ENCODE data around the gene SLC47A2.

The SLC47A2 gene

DNA sequence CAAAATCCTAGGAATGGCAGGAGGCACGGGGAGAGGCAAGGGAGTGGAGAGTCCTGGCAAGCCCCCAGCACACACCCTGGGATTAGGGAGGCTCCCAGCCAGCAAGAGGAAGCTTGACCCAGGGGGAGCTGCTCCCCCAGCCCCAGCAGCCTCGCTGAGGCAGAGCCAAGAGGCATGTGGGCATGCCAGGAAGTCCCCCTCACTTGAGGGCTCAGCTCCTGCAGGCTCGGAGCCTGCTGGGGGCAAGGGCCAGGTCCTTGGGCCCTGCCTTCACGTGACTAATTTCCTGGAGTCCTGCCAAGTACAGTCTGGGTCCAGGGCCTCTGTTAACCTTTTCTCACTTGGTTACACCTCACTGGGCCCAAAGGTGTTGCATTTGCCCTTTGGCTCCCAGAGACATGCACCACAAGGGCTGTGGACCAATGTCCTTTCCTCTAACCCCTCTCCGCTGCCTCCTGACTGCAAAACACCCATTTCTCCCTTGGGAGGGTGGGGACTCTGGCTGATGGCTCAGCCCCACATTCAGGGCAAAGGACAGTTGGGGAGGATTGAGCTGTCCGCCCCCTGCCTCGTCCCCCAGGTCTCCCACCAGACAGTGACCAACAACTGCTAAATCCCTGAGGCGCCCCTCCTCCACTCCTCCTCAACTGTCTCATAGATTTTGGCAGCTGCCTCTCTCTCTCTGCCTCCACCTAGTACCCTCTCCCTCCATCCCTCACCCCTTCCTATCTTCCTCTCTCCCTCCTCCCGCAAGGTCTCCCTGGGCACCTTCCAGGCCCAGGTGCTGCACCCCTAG, 4.4 kb upstream of the SLC47A2 start:
- Histone ChIP-seq H3K4me1 (ENCODE audit: control insufficient read depth, insufficient read depth, low read length) (peaks cover 25% of the 10 kb centered on the region), H3K36me3 (ENCODE audit: insufficient read depth, low read length) (no peaks in the 10 kb centered on the region), H3K9me3 (replicated peaks; ENCODE audit: low read length) (no peaks in the 10 kb centered on the region), H3K9ac (ENCODE audit: low read depth, low read length) (no peak overlapping the region), H3K4me2 (ENCODE audit: low read length) (no peak overlapping the region), H3K27me3 (ENCODE audit: control insufficient read depth, insufficient read depth, low read length) (peaks cover 15% of the 10 kb centered on the region), H3K4me3 (ENCODE audit: low read length) (no peak overlapping the region)

DNA sequence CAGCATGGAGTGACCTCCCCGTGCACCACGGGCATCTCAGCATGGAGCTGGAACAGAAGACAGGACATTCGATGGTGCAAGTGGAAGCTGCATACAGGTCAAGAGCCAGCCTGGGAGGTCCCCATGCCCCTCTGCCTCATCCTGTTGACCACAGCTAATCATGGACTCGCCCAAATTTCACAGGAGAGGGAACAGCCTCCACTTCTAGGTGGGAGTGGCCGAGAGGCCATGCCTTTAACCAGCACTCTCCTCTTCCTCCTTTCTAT, 3.8 kb upstream of the SLC47A2 start:
- Histone ChIP-seq H3K9ac (ENCODE audit: low read depth, low read length) (no peak overlapping the region), H3K9me3 (replicated peaks; ENCODE audit: low read length) (no peaks in the 10 kb centered on the region), H3K4me1 (ENCODE audit: control insufficient read depth, insufficient read depth, low read length) (peaks cover 23% of the 10 kb centered on the region), H3K27me3 (ENCODE audit: control insufficient read depth, insufficient read depth, low read length) (peaks cover 15% of the 10 kb centered on the region), H3K4me3 (ENCODE audit: low read length) (no peak overlapping the region), H3K4me2 (ENCODE audit: low read length) (no peak overlapping the region), H3K36me3 (ENCODE audit: insufficient read depth, low read length) (no peaks in the 10 kb centered on the region)

- H3K4me2 ChIP-seq (ENCODE audit: low read length): no peak overlapping the region
- H3K36me3 ChIP-seq (ENCODE audit: insufficient read depth, low read length): no peaks in the 10 kb centered on the region
- no peaks in the 10 kb centered on the region for H3K9me3 ChIP-seq (replicated peaks; ENCODE audit: low read length)
- peaks cover 17% of the 10 kb centered on the region for H3K4me1 ChIP-seq (ENCODE audit: control insufficient read depth, insufficient read depth, low read length)
- peaks cover 15% of the 10 kb centered on the region for H3K27me3 ChIP-seq (ENCODE audit: control insufficient read depth, insufficient read depth, low read length)
- H3K9ac ChIP-seq (ENCODE audit: low read depth, low read length): no peak overlapping the region
- no peak overlapping the region for H3K4me3 ChIP-seq (ENCODE audit: low read length)
Measured at GRCh38 chr17:19719355-19720209, 3.2 kb upstream of the SLC47A2 start.

DNA sequence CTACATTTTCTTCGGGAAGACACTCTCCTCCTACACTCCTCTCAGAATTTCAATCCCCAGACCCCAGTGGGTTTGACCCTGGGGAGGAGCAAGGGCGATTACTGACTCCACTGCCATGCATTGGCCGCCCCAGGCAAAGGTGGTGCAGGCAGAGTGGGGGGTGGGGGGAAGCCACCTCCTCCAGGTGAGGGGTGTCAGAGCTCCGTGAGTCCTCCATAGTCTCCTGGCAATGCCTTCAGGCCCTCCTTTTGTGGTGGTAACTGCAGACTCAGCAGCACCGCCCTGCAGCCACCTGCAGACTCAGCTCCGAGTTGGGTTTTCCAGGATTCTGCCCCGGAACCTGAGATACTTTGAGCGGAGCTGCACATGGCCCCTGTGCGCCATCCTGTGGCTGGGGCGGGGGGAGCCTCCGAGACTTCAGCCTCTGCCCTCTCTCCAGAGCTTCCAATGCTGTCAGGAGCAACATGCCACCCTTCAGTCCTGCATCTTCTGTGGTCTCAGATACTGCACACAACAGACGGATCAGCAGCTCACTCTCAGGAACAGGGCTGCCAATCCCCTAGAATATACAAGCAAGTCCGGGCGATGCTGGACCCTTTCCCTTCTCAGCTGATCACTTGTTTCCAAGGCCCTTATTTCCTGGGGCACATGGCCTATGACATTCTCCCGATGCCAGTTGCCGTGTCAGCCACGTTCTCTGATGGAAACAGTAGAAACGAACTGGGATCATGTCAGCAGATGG, 2.4 kb upstream of the SLC47A2 start:
- no peak overlapping the region for H3K9ac ChIP-seq (ENCODE audit: low read depth, low read length)
- no peaks in the 10 kb centered on the region for H3K9me3 ChIP-seq (replicated peaks; ENCODE audit: low read length)
- no peak overlapping the region for H3K4me2 ChIP-seq (ENCODE audit: low read length)
- H3K27me3 ChIP-seq (ENCODE audit: control insufficient read depth, insufficient read depth, low read length): peaks cover 15% of the 10 kb centered on the region
- H3K36me3 ChIP-seq (ENCODE audit: insufficient read depth, low read length): no peaks in the 10 kb centered on the region
- peaks cover 10% of the 10 kb centered on the region for H3K4me1 ChIP-seq (ENCODE audit: control insufficient read depth, insufficient read depth, low read length)
- H3K4me3 ChIP-seq (ENCODE audit: low read length): no peak overlapping the region

- Histone ChIP-seq H3K36me3 (ENCODE audit: insufficient read depth, low read length) (no peaks in the 10 kb centered on the region), H3K4me2 (ENCODE audit: low read length) (no peak overlapping the region), H3K27me3 (ENCODE audit: control insufficient read depth, insufficient read depth, low read length) (peaks cover 15% of the 10 kb centered on the region), H3K4me3 (ENCODE audit: low read length) (no peak overlapping the region), H3K9me3 (replicated peaks; ENCODE audit: low read length) (no peaks in the 10 kb centered on the region), H3K9ac (ENCODE audit: low read depth, low read length) (no peak overlapping the region), H3K4me1 (ENCODE audit: control insufficient read depth, insufficient read depth, low read length) (peaks cover 10% of the 10 kb centered on the region)
Measured at GRCh38 chr17:19718041-19718612, 1.7 kb upstream of the SLC47A2 start.

- Histone ChIP-seq H3K4me2 (ENCODE audit: low read length) (no peak overlapping the region), H3K4me1 (ENCODE audit: control insufficient read depth, insufficient read depth, low read length) (peaks cover 10% of the 10 kb centered on the region), H3K9me3 (replicated peaks; ENCODE audit: low read length) (no peaks in the 10 kb centered on the region), H3K36me3 (ENCODE audit: insufficient read depth, low read length) (no peaks in the 10 kb centered on the region), H3K27me3 (ENCODE audit: control insufficient read depth, insufficient read depth, low read length) (peaks cover 15% of the 10 kb centered on the region), H3K9ac (ENCODE audit: low read depth, low read length) (no peak overlapping the region), H3K4me3 (ENCODE audit: low read length) (no peak overlapping the region)
Measured at GRCh38 chr17:19717411-19717908, 1.1 kb upstream of the SLC47A2 start.

GRCh38 chr17:19717031-19717360, 612 bp upstream of the SLC47A2 start:
- Histone ChIP-seq H3K9me3 (replicated peaks; ENCODE audit: low read length) (no peaks in the 10 kb centered on the region), H3K9ac (ENCODE audit: low read depth, low read length) (no peak overlapping the region), H3K27me3 (ENCODE audit: control insufficient read depth, insufficient read depth, low read length) (peaks cover 15% of the 10 kb centered on the region), H3K4me1 (ENCODE audit: control insufficient read depth, insufficient read depth, low read length) (peaks cover 10% of the 10 kb centered on the region), H3K4me2 (ENCODE audit: low read length) (no peak overlapping the region), H3K36me3 (ENCODE audit: insufficient read depth, low read length) (no peaks in the 10 kb centered on the region), H3K4me3 (ENCODE audit: low read length) (no peak overlapping the region)

GRCh38 chr17:19714542-19715411, 1.6 kb downstream of the SLC47A2 start:
- H3K4me2 ChIP-seq (ENCODE audit: low read length): no peak overlapping the region
- H3K9ac ChIP-seq (ENCODE audit: low read depth, low read length): no peak overlapping the region
- peaks cover 8% of the 10 kb centered on the region for H3K27me3 ChIP-seq (ENCODE audit: control insufficient read depth, insufficient read depth, low read length)
- no peaks in the 10 kb centered on the region for H3K9me3 ChIP-seq (replicated peaks; ENCODE audit: low read length)
- peaks cover 10% of the 10 kb centered on the region for H3K4me1 ChIP-seq (ENCODE audit: control insufficient read depth, insufficient read depth, low read length)
- H3K4me3 ChIP-seq (ENCODE audit: low read length): no peak overlapping the region
- no peaks in the 10 kb centered on the region for H3K36me3 ChIP-seq (ENCODE audit: insufficient read depth, low read length)

DNA sequence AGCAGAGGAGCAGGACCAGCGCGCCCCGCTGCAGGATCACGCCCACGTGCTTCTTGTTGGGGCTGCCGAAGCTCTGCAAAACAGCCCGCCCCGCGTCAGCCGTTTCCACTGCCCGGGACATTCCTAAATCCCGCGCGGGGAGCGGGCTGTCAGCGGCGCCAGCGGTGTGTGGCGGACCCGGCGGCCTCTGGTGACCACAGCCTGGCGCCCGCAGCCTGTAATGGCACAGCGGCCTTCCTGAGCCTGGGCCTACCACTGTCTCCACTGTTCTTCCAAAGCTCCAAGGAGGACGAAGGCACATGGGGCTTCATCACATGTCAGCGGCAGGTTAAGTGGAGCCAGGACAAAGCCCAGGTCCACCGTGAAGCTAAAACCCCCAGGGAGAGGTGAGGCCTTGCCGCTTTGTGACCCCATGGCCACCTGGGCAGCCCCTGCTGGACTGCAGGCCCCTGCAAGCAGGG, 2.5 kb downstream of the SLC47A2 start:
- Histone ChIP-seq H3K36me3 (ENCODE audit: insufficient read depth, low read length) (no peaks in the 10 kb centered on the region), H3K4me2 (ENCODE audit: low read length) (no peak overlapping the region), H3K4me3 (ENCODE audit: low read length) (no peak overlapping the region), H3K4me1 (ENCODE audit: control insufficient read depth, insufficient read depth, low read length) (peaks cover 10% of the 10 kb centered on the region), H3K27me3 (ENCODE audit: control insufficient read depth, insufficient read depth, low read length) (peaks cover 8% of the 10 kb centered on the region), H3K9ac (ENCODE audit: low read depth, low read length) (no peak overlapping the region), H3K9me3 (replicated peaks; ENCODE audit: low read length) (no peaks in the 10 kb centered on the region)

GRCh38 chr17:19713462-19713861, 2.9 kb downstream of the SLC47A2 start:
- H3K36me3 ChIP-seq (ENCODE audit: insufficient read depth, low read length): no peaks in the 10 kb centered on the region
- H3K9me3 ChIP-seq (replicated peaks; ENCODE audit: low read length): no peaks in the 10 kb centered on the region
- no peak overlapping the region for H3K4me2 ChIP-seq (ENCODE audit: low read length)
- peaks cover 8% of the 10 kb centered on the region for H3K27me3 ChIP-seq (ENCODE audit: control insufficient read depth, insufficient read depth, low read length)
- H3K4me3 ChIP-seq (ENCODE audit: low read length): no peak overlapping the region
- H3K9ac ChIP-seq (ENCODE audit: low read depth, low read length): no peak overlapping the region
- H3K4me1 ChIP-seq (ENCODE audit: control insufficient read depth, insufficient read depth, low read length): peaks cover 10% of the 10 kb centered on the region
